Sigmoid colon (tissue), 7 donors: ENCODE measurements around the gene HECTD1. TPM values are rescaled to one million over a fixed set of nuclear protein-coding genes. Genes with fewer than 3 reads are reported as not detected.
"Not testable (repeated sequence)": the region's sequence is repeated elsewhere in the genome, so short reads cannot be mapped to it uniquely, and the experiment has no call there.

ENCODE experiments used
- DNase-seq: peaks from one replicate; pipeline ENCODE4 v3.0.0-alpha.2; 2019
- H3K27ac ChIP-seq, 4 donors: fragments of 200-600 bp; sonication (generic); one replicate each; pipeline ENCODE4 v1.5.1; 2016 to 2019; ENCODE audit warnings: mild to moderate bottlenecking in 1 of 4
- H3K27me3 ChIP-seq, 3 donors: fragments of 200-600 bp; sonication (generic); one replicate each; pipeline ENCODE4 v1.5.1; 2019; ENCODE audit warnings: mild to moderate bottlenecking in 1 of 3
- H3K36me3 ChIP-seq, 4 donors: fragments of 200-600 bp; sonication (generic); one replicate each; pipeline ENCODE4 v1.5.1; 2016 to 2019
- H3K4me1 ChIP-seq, 4 donors: fragments of 200-600 bp; sonication (generic); one replicate each; pipeline ENCODE4 v1.5.1; 2017 to 2019
- H3K4me3 ChIP-seq, 4 donors: fragments of 200-600 bp; sonication (generic); one replicate each; pipeline ENCODE4 v1.5.1; 2017 to 2019; ENCODE audit warnings: mild to moderate bottlenecking in 2 of 4, moderate library complexity in 1 of 4
- H3K9me3 ChIP-seq, 4 donors: fragments of 200-600 bp in 3 of 4; sonication (generic) in 3 of 4; one replicate each; pipeline versions ENCODE4 v1.5.1 to v1.6.1; 2013 to 2019
- CTCF ChIP-seq, 4 experiments: fragments of 450-650 bp in 3 of 4; fragments of 200-600 bp in 1 of 4; IDR thresholded peaks; one replicate each; pipeline ENCODE4 v1.5.1; 2016 to 2019; ENCODE audit warnings: antibody characterized with exemption in 4 of 4, mild to moderate bottlenecking in 3 of 4, moderate library complexity in 2 of 4
- EP300 ChIP-seq, 4 donors: sonication (generic); formaldehyde crosslinking; IDR thresholded peaks; one replicate each; pipeline ENCODE4 v1.6.1; 2017; ENCODE audit warnings: antibody characterized with exemption in 4 of 4
- POLR2A ChIP-seq, 2 donors: fragments of 450-650 bp; IDR thresholded peaks; one replicate each; pipeline ENCODE4 v1.6.1; 2016; ENCODE audit warnings: antibody characterized with exemption in 2 of 2, mild to moderate bottlenecking in 2 of 2, moderate library complexity in 2 of 2
- POLR2AphosphoS5 ChIP-seq, 4 donors: sonication (generic); formaldehyde crosslinking; IDR thresholded peaks; one replicate each; pipeline ENCODE4 v1.6.1; 2017; ENCODE audit warnings: antibody characterized with exemption in 4 of 4
- WGBS, 2 donors: extraction: QIAGEN DNeasy Blood & Tissue Kit; methylation state at CpG; one replicate each; pipeline ENCODE4 v1.1.7; 2013; 5-methylcytosine and 5-hydroxymethylcytosine counted together
- intact Hi-C: fragments of 100-400 bp; cut with DNase I; formaldehyde crosslinking; loops from one replicate; pipeline ENCODE4 v1.15.1; 2023
- polyA plus RNA-seq, 3 donors: library from polyadenylated mRNA; stranded (reverse); fragments of 200-250 nt; gene quantifications; one replicate each; pipeline ENCODE4 v1.2.3, GENCODE V29; 2013
- total RNA-seq, 4 donors: library from RNA; depleted of rRNA; stranded (reverse); fragments of >200 nt; gene quantifications; one replicate each; pipeline ENCODE4 v1.1.0, GENCODE V29; 2016
- donor health status: healthy with polysubstance abuse.
- donor health status: Bipolar disorder and iron deficiency.
- donor health status: healthy.

The HECTD1 gene
- total and polyA plus RNA-seq, 7 donors = 30.0 to 186 (median 152) TPM

DNA sequence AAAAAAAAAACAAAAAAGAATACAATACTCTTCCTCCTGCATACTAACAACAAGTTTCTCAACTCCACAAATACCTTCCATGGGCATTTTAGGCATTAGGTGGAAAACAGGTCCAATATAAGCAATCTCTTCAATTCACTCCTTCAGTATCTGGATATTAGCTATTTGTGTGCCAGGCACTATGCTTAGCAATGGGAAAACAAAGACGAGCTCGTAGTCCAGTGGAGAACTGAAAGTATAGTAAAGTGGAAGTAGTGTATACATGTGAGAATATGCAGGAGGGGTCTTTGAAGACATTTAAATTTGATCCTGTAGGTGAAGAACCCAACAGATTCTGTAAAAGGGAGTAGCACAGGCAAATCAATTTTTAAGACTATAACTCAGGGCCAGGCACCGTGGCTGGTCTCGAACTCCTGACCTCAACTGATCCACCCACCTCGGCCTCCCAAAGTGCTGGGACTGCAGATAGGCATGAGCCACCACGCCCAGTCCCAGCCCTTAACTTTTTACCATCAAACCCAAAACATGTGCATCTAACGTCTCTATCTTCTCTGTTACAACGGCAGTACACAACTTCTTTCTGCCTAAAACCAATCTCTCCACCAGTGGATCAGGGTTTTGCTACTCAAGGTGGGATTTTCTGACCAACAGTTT is 10.6 kb downstream of the HECTD1 start:
- intact Hi-C loops = no loop called here
- Histone ChIP-seq H3K9me3 (no peaks in the 10 kb centered on the region), H3K27me3 (no peaks in the 10 kb centered on the region), H3K4me3 (no peak overlapping the region), H3K4me1 (peaks cover 0 to 69% (median 37%) of the 10 kb centered on the region in 4 donors), H3K36me3 (peaks cover 0 to 14% (median 0%) of the 10 kb centered on the region in 4 donors), H3K27ac (no peak overlapping the region)
- no peak for DNase-seq
- TF ChIP-seq EP300 (IDR thresholded peaks at IDR 0.05) (no peak), CTCF (IDR thresholded peaks at IDR 0.05) (no peak), POLR2A (IDR thresholded peaks at IDR 0.05) (no peak), POLR2AphosphoS5 (IDR thresholded peaks at IDR 0.05) (no peak)
- WGBS, 2 donors = 88 to 89% methylated on average over 8 of the region's 8 CpGs

DNA sequence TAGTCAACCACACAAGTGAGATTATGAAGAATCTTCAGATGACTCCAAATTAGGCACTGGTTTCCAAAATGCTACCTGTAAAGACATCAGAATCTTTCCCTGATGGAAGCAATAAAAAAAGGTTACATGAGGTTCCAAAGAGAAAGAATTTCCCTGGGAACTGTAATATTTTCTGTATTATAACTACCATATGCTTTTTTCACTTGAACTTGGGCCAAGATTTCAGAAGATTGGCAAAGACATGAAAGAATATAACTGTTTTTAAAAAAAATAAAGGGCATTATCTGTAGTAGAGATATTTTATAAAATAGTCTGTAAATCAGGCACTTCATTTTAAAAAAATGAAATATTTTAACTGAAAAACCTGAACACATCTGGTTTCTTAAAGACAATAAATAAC is 12.9 kb downstream of the HECTD1 start:
- H3K4me1 ChIP-seq = peaks cover 0 to 62% (median 31%) of the 10 kb centered on the region in 4 donors
- no peak overlapping the region for H3K4me3 ChIP-seq
- TF ChIP-seq POLR2AphosphoS5 (IDR thresholded peaks at IDR 0.05) (no peak), EP300 (IDR thresholded peaks at IDR 0.05) (no peak), CTCF (IDR thresholded peaks at IDR 0.05) (no peak), POLR2A (IDR thresholded peaks at IDR 0.05) (no peak)
- no peaks in the 10 kb centered on the region for H3K27me3 ChIP-seq
- no peak for DNase-seq
- intact Hi-C loops = no loop called here
- H3K9me3 ChIP-seq = no peaks in the 10 kb centered on the region
- H3K27ac ChIP-seq = peak overlapping the region in 2 of 4 donors; percentile 6 to 24
- peaks cover 0 to 18% (median 0%) of the 10 kb centered on the region in 4 donors for H3K36me3 ChIP-seq

DNA sequence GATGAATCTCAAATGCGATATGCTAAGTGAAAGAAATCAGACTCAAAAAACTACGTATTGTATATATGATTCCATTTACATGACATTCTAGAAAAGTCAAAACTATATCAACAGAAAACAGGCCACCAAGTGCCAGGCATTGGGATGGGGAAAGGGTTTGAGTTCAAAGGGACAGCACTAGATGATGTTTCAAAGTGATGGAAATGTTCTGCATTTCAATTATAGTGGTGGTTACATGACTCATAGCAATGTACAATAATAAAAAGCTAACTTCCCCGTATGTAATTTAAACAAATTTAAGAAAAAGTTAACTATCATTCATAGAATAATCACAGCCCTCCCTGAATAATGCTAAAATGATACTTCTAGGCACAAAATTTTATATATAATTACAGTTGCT is 13.5 kb downstream of the HECTD1 start:
- H3K4me1 ChIP-seq = peaks cover 0 to 62% (median 28%) of the 10 kb centered on the region in 4 donors
- H3K36me3 ChIP-seq = peaks cover 0 to 18% (median 0%) of the 10 kb centered on the region in 4 donors
- no peak for TF ChIP-seq POLR2A (IDR thresholded peaks at IDR 0.05)
- no peak for TF ChIP-seq CTCF (IDR thresholded peaks at IDR 0.05)
- TF ChIP-seq EP300 (IDR thresholded peaks at IDR 0.05) = no peak
- TF ChIP-seq POLR2AphosphoS5 (IDR thresholded peaks at IDR 0.05) = no peak

GRCh38 chr14:31192544-31192943 is 15.0 kb downstream of the HECTD1 start:
- H3K27me3 ChIP-seq, H3K9me3 ChIP-seq, DNase-seq, H3K4me3 ChIP-seq, H3K27ac ChIP-seq, intact Hi-C loops: not testable (repeated sequence)
- Histone ChIP-seq H3K36me3 (peaks cover 0 to 18% (median 0%) of the 10 kb centered on the region in 4 donors), H3K4me1 (peaks cover 0 to 50% (median 29%) of the 10 kb centered on the region in 4 donors)
- WGBS, 2 donors = 95 to 96% methylated on average over 8 of the region's 8 CpGs

More for the DNA sequence above, 13.5 kb downstream of the HECTD1 start:
- 67 to 71% methylated on average over 3 of the region's 3 CpGs for WGBS, 2 donors
- Histone ChIP-seq H3K4me3 (no peak overlapping the region), H3K9me3 (no peaks in the 10 kb centered on the region), H3K27me3 (no peaks in the 10 kb centered on the region), H3K27ac (peak overlapping the region in 1 of 4 donors; percentile 6)
- DNase-seq = no peak
- intact Hi-C loops = no loop called here

- WGBS, 2 donors = 95 to 97% methylated on average over 8 of the region's 8 CpGs
- DNase-seq = no peak
- Histone ChIP-seq H3K27ac (no peak overlapping the region), H3K27me3 (no peaks in the 10 kb centered on the region), H3K4me3 (no peak overlapping the region), H3K4me1 (peaks cover 0 to 34% (median 19%) of the 10 kb centered on the region in 4 donors), H3K9me3 (no peaks in the 10 kb centered on the region), H3K36me3 (peaks cover 0 to 18% (median 0%) of the 10 kb centered on the region in 4 donors)
- no peak for TF ChIP-seq EP300 (IDR thresholded peaks at IDR 0.05)
- TF ChIP-seq POLR2A (IDR thresholded peaks at IDR 0.05) = no peak
- TF ChIP-seq CTCF (IDR thresholded peaks at IDR 0.05) = no peak
- TF ChIP-seq POLR2AphosphoS5 (IDR thresholded peaks at IDR 0.05) = no peak
- intact Hi-C loops = no loop called here
Measured at GRCh38 chr14:31190717-31191263, 16.8 kb downstream of the HECTD1 start.
